GM23338 (cell line): Measurements from ENCODE around the gene VRTN. TPM values are rescaled to one million over a fixed set of nuclear protein-coding genes. Genes with fewer than 3 reads are reported as not detected.

Experiments used
- ATAC-seq: fragments of 200-7000 bp; cut with Tn5 transposase; 3 replicates; pipeline ENCODE4 v1.9.1; 2020
- DNase-seq: peaks from one replicate; pipeline ENCODE4 v3.0.0-alpha.2; 2015; ENCODE audit warnings: low spot score
- H2AFZ ChIP-seq: fragments of 200-600 bp; sonication (generic); 2 replicates; pipeline ENCODE4 v1.8.0; 2016; ENCODE audit warnings: antibody characterized with exemption, mild to moderate bottlenecking, moderate library complexity
- H3F3A ChIP-seq: fragments of 200-600 bp; sonication (generic); replicated peaks from 2 replicates; pipeline ENCODE4 v1.8.0; 2017; ENCODE audit warnings: antibody characterized with exemption, mixed run types, low read depth
- H3K27ac ChIP-seq: fragments of 200-600 bp; sonication (generic); 2 replicates; pipeline ENCODE4 v1.6.1; 2016; ENCODE audit warnings: low read depth
- H3K27me3 ChIP-seq: fragments of 200-600 bp; sonication (generic); 2 replicates; pipeline ENCODE4 v1.8.0; 2016; ENCODE audit warnings: mild to moderate bottlenecking, mixed run types, moderate library complexity; ENCODE audit not compliant: insufficient read depth
- H3K36me3 ChIP-seq: fragments of 200-600 bp; sonication (generic); 2 replicates; pipeline ENCODE4 v1.8.0; 2016; ENCODE audit warnings: mild to moderate bottlenecking; ENCODE audit not compliant: insufficient read depth
- H3K4me1 ChIP-seq: fragments of 200-600 bp; sonication (generic); 2 replicates; pipeline ENCODE4 v1.8.0; 2016; ENCODE audit warnings: mild to moderate bottlenecking, moderate library complexity; ENCODE audit not compliant: insufficient read depth
- H3K4me2 ChIP-seq: fragments of 200-600 bp; sonication (generic); 2 replicates; pipeline ENCODE4 v1.7.1; 2017; ENCODE audit warnings: mixed run types
- H3K4me3 ChIP-seq: fragments of 200-600 bp; sonication (generic); 2 replicates; pipeline ENCODE4 v1.6.1; 2016; ENCODE audit warnings: mixed run types
- H3K79me2 ChIP-seq: fragments of 200-600 bp; sonication (generic); replicated peaks from 2 replicates; pipeline ENCODE4 v1.8.0; 2017; ENCODE audit warnings: mild to moderate bottlenecking; ENCODE audit not compliant: insufficient read depth
- H3K9me2 ChIP-seq: fragments of 200-600 bp; sonication (generic); 2 replicates; pipeline ENCODE4 v1.8.0; 2017; ENCODE audit not compliant: insufficient read depth
- H4K20me1 ChIP-seq: fragments of 200-600 bp; sonication (generic); replicated peaks from 2 replicates; pipeline ENCODE4 v1.8.0; 2017; ENCODE audit warnings: mild to moderate bottlenecking; ENCODE audit not compliant: insufficient read depth
- H3K27ac Mint-ChIP-seq: 2 replicates; pipeline ENCODE4 v1.8.0; 2020; ENCODE audit warnings: inconsistent platforms, mild to moderate bottlenecking, moderate library complexity, mixed read lengths
- H3K27me3 Mint-ChIP-seq: 3 replicates; pipeline ENCODE4 v1.8.0; 2022; ENCODE audit warnings: low read depth, mild to moderate bottlenecking, moderate library complexity, mixed read lengths, inconsistent platforms; ENCODE audit not compliant: insufficient read depth, poor library complexity
- H3K36me3 Mint-ChIP-seq: 3 replicates; pipeline ENCODE4 v1.8.0; 2021; ENCODE audit warnings: low read depth, mild to moderate bottlenecking, inconsistent platforms, moderate library complexity, mixed read lengths
- H3K4me1 Mint-ChIP-seq: 3 replicates; pipeline ENCODE4 v1.8.0; 2020; ENCODE audit warnings: mild to moderate bottlenecking, inconsistent platforms, mixed read lengths
- H3K4me3 Mint-ChIP-seq: 3 replicates; pipeline ENCODE4 v1.8.0; 2021; ENCODE audit warnings: moderate library complexity, mild to moderate bottlenecking, inconsistent platforms, mixed read lengths
- H3K9me3 Mint-ChIP-seq: 3 replicates; pipeline ENCODE4 v1.8.0; 2020; ENCODE audit warnings: moderate library complexity, mild to moderate bottlenecking, inconsistent platforms, mixed read lengths
- CREB1 ChIP-seq: fragments of 250-450 bp; sonication (Bioruptor Pico); IDR thresholded peaks from 2 replicates; pipeline ENCODE4 v1.5.0; 2020; ENCODE audit warnings: low read depth, mild to moderate bottlenecking, moderate library complexity
- CTCF ChIP-seq, 2 experiments: fragments of 200-600 bp in 1 of 2; sonication (generic) in 1 of 2; conservative IDR thresholded peaks; 2 replicates each; pipeline versions ENCODE4 v1.5.1 to v1.6.1; 2016 to 2017; ENCODE audit warnings: antibody characterized with exemption in 2 of 2, low read depth in 2 of 2, mild to moderate bottlenecking in 2 of 2, moderate library complexity in 1 of 2
- ETS1 ChIP-seq: IDR thresholded peaks from 2 replicates; pipeline ENCODE4 v1.6.1; 2016; ENCODE audit warnings: antibody characterized with exemption
- EZH2 ChIP-seq: fragments of 200-600 bp; sonication (generic); IDR thresholded peaks from one replicate; pipeline ENCODE4 v1.8.0; 2017; ENCODE audit warnings: antibody characterized with exemption, mild to moderate bottlenecking, low read depth; ENCODE audit not compliant: unreplicated experiment
- EZH2phosphoT487 ChIP-seq: fragments of 200-600 bp; sonication (generic); IDR thresholded peaks from one replicate; pipeline ENCODE4 v1.8.1; 2018; ENCODE audit warnings: antibody characterized with exemption; ENCODE audit not compliant: unreplicated experiment
- JUNB ChIP-seq: IDR thresholded peaks from one replicate; pipeline ENCODE4 v1.6.1; 2016; ENCODE audit warnings: antibody characterized with exemption; ENCODE audit not compliant: unreplicated experiment
- NANOG ChIP-seq: IDR thresholded peaks from 2 replicates; pipeline ENCODE4 v1.6.1; 2016; ENCODE audit warnings: antibody characterized with exemption, borderline replicate concordance
- POLR2AphosphoS5 ChIP-seq: IDR thresholded peaks from 2 replicates; pipeline ENCODE4 v1.6.1; 2016; ENCODE audit warnings: antibody characterized with exemption, low read depth
- REST ChIP-seq: IDR thresholded peaks from one replicate; pipeline ENCODE4 v1.6.1; 2018; ENCODE audit warnings: antibody characterized with exemption; ENCODE audit not compliant: unreplicated experiment
- STAT1 ChIP-seq: IDR thresholded peaks from one replicate; pipeline ENCODE4 v1.6.1; 2016; ENCODE audit warnings: antibody characterized with exemption; ENCODE audit not compliant: unreplicated experiment
- ZNF114 ChIP-seq: fragments of 250-450 bp; sonication (Bioruptor Pico); IDR thresholded peaks from 2 replicates; pipeline ENCODE4 v1.5.0; 2020; ENCODE audit warnings: mild to moderate bottlenecking, moderate library complexity
- ZNF331 ChIP-seq: fragments of 250-450 bp; sonication (Bioruptor Pico); IDR thresholded peaks from 2 replicates; pipeline ENCODE4 v1.5.0; 2020; ENCODE audit warnings: low read depth, mild to moderate bottlenecking, moderate library complexity
- ZNF462 ChIP-seq: fragments of 250-450 bp; sonication (Bioruptor Pico); IDR thresholded peaks from 2 replicates; pipeline ENCODE4 v1.5.0; 2020; ENCODE audit warnings: mild to moderate bottlenecking, moderate library complexity
- polyA plus RNA-seq: library from polyadenylated mRNA; unstranded; fragments of >200 nt; fragmentation: Nextera tagmentation; extraction: Ambion mirVana; gene quantifications from 2 replicates; pipeline ENCODE4 v1.2.1, GENCODE V29; 2016
- total RNA-seq: library from RNA; depleted of rRNA; stranded (reverse); fragments of >200 nt; shearing (Covaris generic); gene quantifications from 2 replicates; pipeline ENCODE4 v1.2.3, GENCODE V29; 2014

Gene VRTN
- total and polyA plus RNA-seq, 2 experiments from 2014 or later = 63.9 to 143 TPM

GRCh38 chr14:74408870-74409269 lies 60.6 kb downstream of the VRTN start:
- Histone ChIP-seq H3K27me3 (no peaks in the 10 kb centered on the region), H3F3A (no peaks in the 10 kb centered on the region), H3K4me2 (no peak overlapping the region), H3K9me2 (no peaks in the 10 kb centered on the region), H4K20me1 (no peaks in the 10 kb centered on the region), H3K36me3 (no peaks in the 10 kb centered on the region), H3K27ac (no peak overlapping the region), H3K4me1 (peaks cover 4% of the 10 kb centered on the region), H3K79me2 (no peaks in the 10 kb centered on the region), H2AFZ (no peak overlapping the region), H3K4me3 (no peak overlapping the region)
- Mint-ChIP-seq H3K27me3 (peaks cover 12% of the 10 kb centered on the region), H3K27ac (no peak overlapping the region), H3K4me1 (peaks cover 13% of the 10 kb centered on the region), H3K9me3 (no peaks in the 10 kb centered on the region), H3K4me3 (no peak overlapping the region), H3K36me3 (no peaks in the 10 kb centered on the region; the same call in 1 of the 3 replicates)
- ATAC-seq (no peak), DNase-seq (no peak)
- no peak for TF ChIP-seq CTCF (conservative IDR thresholded peaks at IDR 0.05; ENCODE audit: low read depth in 2 of 2)
- no peak for TF ChIP-seq ZNF462 (CRISPR knock-in tag)
- no peak for TF ChIP-seq ETS1
- TF ChIP-seq JUNB = no peak
- TF ChIP-seq REST = no peak
- TF ChIP-seq EZH2 = no peak
- TF ChIP-seq ZNF331 (CRISPR knock-in tag) = no peak
- no peak for TF ChIP-seq EZH2phosphoT487
- no peak for TF ChIP-seq STAT1
- TF ChIP-seq ZNF114 = no peak
- no peak for TF ChIP-seq POLR2AphosphoS5
- no peak for TF ChIP-seq NANOG
- no peak for TF ChIP-seq CREB1 (CRISPR knock-in tag)
